KOPT-K1 (cell line): ENCODE measurements around the gene SLC39A11.
"Not testable (repeated sequence)": the region's sequence is repeated elsewhere in the genome, so short reads cannot be mapped to it uniquely, and the experiment has no call there.

Experiments used
- H3K27ac ChIP-seq: fragments of 200-600 bp; sonication (generic); 2 replicates; pipeline ENCODE4 v1.5.1; 2016; ENCODE audit warnings: antibody characterized with exemption, mild to moderate bottlenecking, low read depth, low read length; ENCODE audit not compliant: poor library complexity, severe bottlenecking
- H3K36me3 ChIP-seq: fragments of 200-600 bp; sonication (generic); 2 replicates; pipeline ENCODE4 v1.5.1; 2017; ENCODE audit warnings: antibody characterized with exemption, mild to moderate bottlenecking, low read length, moderate library complexity; ENCODE audit not compliant: insufficient read depth
- H3K9me3 ChIP-seq: fragments of 200-600 bp; sonication (generic); 2 replicates; pipeline ENCODE4 v1.5.1; 2017; ENCODE audit warnings: antibody characterized with exemption, low read length, mild to moderate bottlenecking; ENCODE audit not compliant: insufficient read depth, poor library complexity, severe bottlenecking

Gene SLC39A11

DNA sequence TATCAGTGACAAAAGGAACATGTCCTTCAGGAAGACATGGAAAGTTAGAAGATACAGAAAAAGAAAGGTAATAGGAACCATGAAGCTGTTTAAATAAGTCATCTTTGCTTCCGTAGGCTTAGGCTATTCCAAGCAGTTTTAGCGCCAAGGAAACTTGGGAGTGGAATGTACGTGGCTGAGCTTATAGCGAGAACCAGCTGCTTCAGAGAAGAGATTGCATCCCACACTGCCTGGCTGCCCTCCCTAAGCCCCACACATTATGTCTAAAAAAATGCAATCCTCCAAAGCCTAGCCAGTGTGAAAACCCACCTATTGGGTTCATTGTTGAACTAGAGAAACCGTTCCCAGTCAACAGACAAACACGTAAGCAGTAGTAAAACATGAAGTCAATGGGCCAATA is 149.9 kb downstream of the SLC39A11 start:
- no peak overlapping the region for H3K27ac ChIP-seq
- H3K9me3 ChIP-seq: no peaks in the 10 kb centered on the region
- H3K36me3 ChIP-seq: no peaks in the 10 kb centered on the region

DNA sequence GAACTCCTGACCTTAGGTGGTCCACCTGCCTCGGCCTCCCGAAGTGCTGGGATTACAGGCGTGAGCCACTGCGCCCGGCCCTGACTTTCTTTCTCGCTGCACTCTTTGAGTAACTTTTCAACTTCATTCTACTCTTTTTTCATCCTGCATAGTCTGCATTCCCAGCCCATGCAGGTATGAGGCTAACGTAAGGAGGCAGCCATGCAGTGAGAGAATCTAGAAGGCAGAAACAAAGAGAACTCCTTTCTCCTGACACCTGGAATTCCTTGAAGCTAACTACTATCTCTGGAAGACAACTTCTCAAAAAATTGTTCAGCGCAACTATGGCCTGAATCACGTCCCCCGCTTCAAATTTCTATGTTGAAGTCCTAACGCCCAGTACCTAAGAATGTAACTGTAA is 152.0 kb downstream of the SLC39A11 start:
- H3K27ac ChIP-seq: no peak overlapping the region
- no peaks in the 10 kb centered on the region for H3K9me3 ChIP-seq
- no peaks in the 10 kb centered on the region for H3K36me3 ChIP-seq

DNA sequence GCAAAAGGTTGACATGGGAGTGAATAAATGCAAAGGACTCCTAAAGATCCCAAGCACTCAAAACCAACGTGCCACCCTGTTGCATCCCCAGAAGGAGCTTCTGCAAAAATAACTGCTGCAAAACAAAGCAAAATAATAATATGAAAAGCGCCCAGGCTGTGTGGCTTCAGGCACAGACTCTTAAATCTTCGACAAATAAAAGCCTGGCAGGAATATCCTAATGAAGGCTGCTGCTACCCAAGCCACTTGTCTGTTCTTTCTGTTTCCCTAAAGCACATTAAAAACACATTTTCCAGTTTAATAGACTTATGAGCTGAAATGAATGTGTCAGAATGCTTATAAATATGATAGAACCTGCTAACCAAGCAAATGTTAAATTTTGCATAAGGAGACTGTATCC is 154.0 kb downstream of the SLC39A11 start:
- Histone ChIP-seq H3K27ac (no peak overlapping the region), H3K9me3 (no peaks in the 10 kb centered on the region), H3K36me3 (no peaks in the 10 kb centered on the region)

DNA sequence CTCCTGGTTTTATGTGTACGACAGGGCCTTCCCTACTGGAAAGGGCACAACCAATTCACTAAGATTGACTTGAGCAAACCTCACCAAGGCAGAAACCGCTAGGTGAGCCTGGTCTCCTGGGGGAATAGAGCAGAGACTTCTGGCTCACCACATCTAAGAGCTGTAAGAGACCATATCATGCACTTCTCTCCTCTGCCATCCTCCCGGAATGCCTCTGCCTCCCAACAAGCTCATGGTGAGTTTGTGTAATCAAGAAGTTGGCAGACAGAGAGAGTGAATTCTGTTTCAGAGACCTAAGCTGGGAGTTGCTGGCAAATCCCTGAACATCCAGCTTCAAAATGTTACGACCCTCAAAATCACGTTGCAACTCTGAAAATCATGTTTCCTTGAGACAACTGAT is 154.8 kb downstream of the SLC39A11 start:
- Histone ChIP-seq H3K36me3 (no peaks in the 10 kb centered on the region), H3K27ac (no peak overlapping the region), H3K9me3 (no peaks in the 10 kb centered on the region)

DNA sequence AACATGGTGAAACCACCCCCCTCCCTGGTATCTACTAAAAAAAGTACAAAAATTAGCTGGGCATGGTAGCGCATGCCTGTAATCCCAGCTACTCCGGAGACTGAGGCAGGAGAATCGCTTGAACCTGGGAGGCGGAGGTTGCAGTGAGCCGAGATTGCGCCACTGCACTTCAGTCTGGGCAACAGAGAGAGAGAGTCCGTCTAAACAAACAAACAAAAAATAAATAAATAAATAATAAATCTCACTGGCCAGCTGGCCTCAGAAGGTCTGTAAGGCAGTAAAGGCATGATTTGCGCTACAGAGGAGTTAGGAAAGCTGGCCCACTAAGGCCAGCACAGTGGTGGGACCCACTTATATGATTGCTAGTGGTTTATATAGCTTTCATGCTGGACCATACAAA is 155.2 kb downstream of the SLC39A11 start:
- H3K9me3 ChIP-seq, H3K36me3 ChIP-seq, H3K27ac ChIP-seq: not testable (repeated sequence)

DNA sequence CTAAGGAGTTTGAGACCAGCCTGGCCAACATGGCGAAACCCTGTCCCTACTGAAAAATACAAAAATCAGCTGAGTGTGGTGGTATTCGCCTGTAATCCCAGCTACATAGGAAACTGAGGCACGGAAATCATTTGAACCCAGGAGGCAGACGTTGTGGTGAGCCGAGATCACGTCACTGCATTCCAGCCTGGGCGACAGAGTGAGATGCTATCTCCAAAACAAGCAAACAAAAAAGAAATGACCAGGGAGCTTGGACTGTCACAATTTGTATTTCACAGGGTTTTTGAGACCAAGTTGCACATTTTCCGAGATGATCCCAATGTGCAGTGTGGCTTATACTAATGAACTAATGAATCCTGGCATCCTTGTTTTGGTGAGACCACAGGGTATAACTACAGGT is 156.5 kb downstream of the SLC39A11 start:
- H3K9me3 ChIP-seq: no peaks in the 10 kb centered on the region
- H3K36me3 ChIP-seq: no peaks in the 10 kb centered on the region
- H3K27ac ChIP-seq: no peak overlapping the region

DNA sequence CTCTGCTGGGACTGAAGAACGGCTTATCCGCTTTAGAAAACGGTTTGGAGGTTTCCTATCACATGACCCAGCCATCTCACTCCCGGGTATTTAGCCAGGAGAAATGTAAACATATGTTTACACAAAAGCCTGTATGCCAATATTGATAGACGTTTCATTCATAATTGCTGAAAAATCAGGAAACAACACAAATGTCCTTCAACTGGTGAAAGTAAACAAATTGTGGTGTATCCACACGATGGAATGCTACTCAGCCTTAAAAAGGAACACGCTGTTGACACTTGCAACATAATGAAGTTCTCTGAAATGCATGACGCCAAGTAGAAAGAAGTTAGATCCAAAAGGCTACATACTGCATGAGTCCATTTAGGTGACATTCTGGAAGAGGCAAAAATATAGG is 157.6 kb downstream of the SLC39A11 start:
- no peaks in the 10 kb centered on the region for H3K9me3 ChIP-seq
- H3K27ac ChIP-seq: no peak overlapping the region

DNA sequence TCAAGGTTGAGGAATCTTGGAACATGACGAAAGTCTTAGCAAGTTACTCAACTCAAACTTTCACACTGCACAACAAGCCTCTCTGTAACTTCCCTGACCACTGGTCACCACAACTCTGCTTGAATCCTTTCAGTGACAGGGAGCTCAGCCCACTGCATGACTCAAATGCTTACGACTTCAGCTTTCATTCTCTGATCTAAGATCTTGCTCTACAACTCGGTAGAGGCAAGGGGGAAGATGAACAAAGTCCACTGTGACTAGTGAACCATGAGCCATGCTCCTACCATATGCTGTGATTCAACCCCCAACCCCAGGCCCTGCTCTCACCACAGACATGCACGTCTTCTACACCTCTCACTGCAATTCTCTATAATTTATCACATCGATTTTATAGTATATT is 160.9 kb downstream of the SLC39A11 start:
- no peak overlapping the region for H3K27ac ChIP-seq
- no peaks in the 10 kb centered on the region for H3K36me3 ChIP-seq
- no peaks in the 10 kb centered on the region for H3K9me3 ChIP-seq

More for the DNA sequence above, 157.6 kb downstream of the SLC39A11 start:
- H3K36me3 ChIP-seq: no peaks in the 10 kb centered on the region

DNA sequence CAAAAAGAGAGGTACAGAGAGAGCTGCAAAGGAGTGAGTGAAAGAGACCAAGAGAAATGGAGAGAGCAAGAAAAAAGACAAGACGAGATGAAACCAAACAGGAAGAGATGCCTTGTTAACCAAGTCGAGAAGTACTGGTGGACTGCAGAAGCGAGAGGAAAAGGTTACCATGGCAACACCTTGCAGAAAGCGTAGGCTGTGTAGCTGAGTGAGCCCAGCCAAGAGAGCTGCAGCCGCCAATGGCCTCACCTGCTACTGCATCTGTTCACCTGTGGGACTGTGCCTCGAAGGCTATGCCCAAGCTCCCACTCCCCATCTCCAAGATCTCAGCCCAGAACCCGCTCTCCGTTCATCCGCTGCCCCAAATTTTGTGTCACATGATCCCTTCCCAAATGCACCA is 161.3 kb downstream of the SLC39A11 start:
- H3K36me3 ChIP-seq: no peaks in the 10 kb centered on the region
- no peak overlapping the region for H3K27ac ChIP-seq
- H3K9me3 ChIP-seq: no peaks in the 10 kb centered on the region

DNA sequence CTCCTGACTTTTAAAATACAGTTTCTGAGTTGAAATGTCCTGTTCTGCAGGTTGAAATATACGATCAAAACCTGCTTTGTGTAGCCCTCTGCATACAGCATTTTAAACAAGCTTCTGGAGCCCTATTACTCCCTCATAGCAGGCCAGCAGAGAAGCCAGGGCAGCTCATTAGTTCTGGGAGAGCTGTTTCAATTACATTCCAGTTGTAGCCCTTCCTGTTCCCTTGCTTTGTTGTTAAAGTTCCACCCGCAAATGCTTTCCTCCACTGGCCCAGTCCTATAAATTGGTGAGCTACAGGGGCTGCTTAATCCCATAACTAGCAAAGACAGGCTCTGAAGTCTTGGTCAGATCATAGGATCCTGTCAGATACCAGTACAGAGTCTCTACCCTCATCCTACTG is 162.5 kb downstream of the SLC39A11 start:
- H3K36me3 ChIP-seq: no peaks in the 10 kb centered on the region
- no peak overlapping the region for H3K27ac ChIP-seq
- no peaks in the 10 kb centered on the region for H3K9me3 ChIP-seq

DNA sequence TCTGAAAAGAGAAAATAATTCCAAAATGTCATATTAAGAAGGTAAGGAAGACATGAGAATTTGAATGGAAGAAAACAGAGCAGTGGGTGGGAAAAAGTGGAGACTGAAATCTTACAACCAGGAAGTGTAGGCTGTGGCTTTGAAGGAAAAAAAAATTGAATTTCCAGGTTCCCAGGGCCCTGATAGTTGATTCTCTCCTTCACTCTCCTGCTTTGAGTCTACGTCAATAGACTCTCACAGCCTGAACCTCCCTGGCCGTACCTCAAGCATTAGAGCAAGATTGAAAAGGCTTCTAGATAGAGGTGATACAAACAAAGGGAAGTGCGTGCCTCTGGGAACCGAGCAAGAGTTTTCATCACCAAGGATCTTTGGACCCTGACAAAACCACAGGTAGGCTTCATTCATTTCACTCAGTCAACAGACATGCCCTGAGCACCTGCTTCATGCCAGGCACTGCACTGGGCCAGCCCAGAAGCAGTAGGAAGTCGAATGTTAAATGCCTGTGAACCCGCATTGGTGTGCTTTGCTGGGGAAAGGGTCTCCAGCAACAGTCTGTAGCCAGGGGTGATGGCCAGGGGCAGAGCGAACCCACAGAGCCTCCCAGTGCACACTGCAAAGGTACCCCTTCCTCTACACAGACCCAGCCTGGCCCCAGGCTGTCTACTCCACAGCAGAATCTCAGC is 163.9 kb downstream of the SLC39A11 start:
- no peaks in the 10 kb centered on the region for H3K36me3 ChIP-seq
- H3K27ac ChIP-seq: no peak overlapping the region
- no peaks in the 10 kb centered on the region for H3K9me3 ChIP-seq

DNA sequence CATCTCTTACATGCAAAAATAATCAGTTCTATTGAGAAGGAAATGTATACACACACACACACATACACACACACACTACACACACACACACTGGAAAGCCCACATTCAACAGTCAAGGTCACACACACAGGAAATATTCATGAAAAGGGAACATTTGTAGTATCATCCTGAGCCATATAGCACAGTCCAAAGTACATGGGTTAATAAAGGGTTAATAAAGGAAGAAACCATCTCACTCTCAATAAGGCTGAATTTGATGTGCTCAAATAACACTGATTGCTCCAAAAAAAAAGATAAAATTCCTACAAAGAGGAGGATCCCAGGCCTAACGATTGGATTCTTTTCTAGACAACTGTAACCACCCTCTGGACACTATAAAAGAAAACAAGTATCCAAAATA is 164.7 kb downstream of the SLC39A11 start:
- H3K36me3 ChIP-seq: no peaks in the 10 kb centered on the region
- no peak overlapping the region for H3K27ac ChIP-seq
- no peaks in the 10 kb centered on the region for H3K9me3 ChIP-seq

DNA sequence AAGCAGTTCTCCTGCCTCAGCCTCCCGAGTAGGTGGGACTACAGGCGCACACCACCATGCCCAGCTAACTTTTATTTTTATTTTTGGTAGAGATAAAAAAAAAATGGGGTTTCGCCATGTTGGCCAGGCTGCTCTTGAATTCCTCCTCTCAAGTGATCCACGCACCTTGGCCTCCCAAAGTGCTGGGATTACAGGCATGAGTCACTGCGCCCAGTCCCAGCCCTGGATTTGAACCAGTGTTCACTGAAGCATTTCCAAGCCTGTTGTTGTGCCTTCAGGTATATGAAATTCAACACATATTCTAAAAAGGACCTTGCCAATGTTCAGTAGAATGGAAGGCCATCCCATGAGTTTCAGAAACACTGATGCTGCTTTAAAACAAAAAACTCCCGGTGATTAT is 165.3 kb downstream of the SLC39A11 start:
- no peaks in the 10 kb centered on the region for H3K36me3 ChIP-seq
- no peaks in the 10 kb centered on the region for H3K9me3 ChIP-seq
- H3K27ac ChIP-seq: no peak overlapping the region

DNA sequence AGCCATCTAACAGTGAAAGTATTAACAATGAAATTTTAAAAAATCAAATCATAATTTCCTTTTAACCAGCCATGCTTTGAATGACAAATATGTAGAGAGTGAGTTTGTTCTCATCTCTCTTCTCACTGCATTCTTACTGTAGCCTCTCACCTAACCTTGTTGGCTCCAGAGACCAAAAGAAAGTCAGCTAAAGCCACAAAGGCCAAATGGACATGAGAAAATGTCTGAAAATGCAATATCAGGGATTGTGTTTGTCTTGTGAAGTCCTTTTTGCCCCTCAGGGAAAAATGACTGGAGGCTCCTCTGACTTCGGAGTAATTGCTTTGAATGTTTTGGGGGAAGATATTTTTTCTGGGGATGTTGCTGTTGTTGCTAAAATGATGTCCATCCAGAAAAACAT is 166.3 kb downstream of the SLC39A11 start:
- Histone ChIP-seq H3K36me3 (no peaks in the 10 kb centered on the region), H3K9me3 (no peaks in the 10 kb centered on the region), H3K27ac (no peak overlapping the region)

DNA sequence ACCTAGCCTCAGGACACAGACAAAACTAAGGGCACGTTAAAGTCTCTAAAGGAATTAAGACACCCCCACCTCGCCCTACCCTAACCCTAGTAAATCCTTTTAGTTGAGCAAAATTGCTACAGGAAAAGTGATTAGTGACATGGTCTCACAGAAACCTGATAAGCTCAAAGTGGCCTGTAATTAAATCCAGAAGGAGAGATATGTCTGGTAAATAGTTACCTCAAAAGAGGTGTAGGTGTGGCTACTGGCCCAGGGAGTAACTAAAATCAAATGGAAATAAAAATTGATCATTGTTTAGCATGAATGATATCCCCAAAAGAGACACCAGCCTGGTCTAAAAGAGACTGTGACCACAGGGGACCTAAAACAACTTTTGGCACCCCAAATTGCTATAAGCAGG is 168.3 kb downstream of the SLC39A11 start:
- Histone ChIP-seq H3K27ac (no peak overlapping the region), H3K36me3 (no peaks in the 10 kb centered on the region), H3K9me3 (no peaks in the 10 kb centered on the region)

DNA sequence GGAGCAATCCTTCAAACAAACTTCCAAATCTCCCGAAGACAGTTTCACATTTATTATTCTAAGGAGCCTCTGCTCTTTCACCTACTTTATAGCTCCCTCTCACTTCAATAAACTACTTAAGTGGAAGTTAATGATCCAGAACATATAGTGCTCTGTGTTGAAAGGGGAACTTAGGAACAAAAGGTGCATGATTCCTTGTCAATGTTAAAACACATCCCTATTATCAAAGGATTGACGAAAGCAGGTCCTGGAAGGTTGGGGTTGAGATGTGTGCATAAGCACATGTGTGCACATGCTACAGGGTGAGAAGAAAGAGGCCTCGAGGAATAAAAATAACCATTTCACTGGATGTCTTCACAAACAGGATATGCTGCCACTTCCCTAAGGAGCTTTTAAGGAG is 170.3 kb downstream of the SLC39A11 start:
- no peak overlapping the region for H3K27ac ChIP-seq
- H3K36me3 ChIP-seq: no peaks in the 10 kb centered on the region
- no peaks in the 10 kb centered on the region for H3K9me3 ChIP-seq
